HL-60 (cell line): Measurements from ENCODE around the gene STIM2.

ENCODE experiments used
- CTCF ChIP-seq: IDR thresholded peaks from one replicate; pipeline ENCODE4 v1.5.1; 2011; ENCODE audit warnings: low read length, control low read depth, inconsistent platforms; ENCODE audit not compliant: insufficient read depth
- GABPA ChIP-seq: IDR thresholded peaks from 2 replicates; pipeline ENCODE4 v1.6.1; 2012; ENCODE audit warnings: low read depth
- POLR2AphosphoS5 ChIP-seq: IDR thresholded peaks from 2 replicates; pipeline ENCODE4 v1.6.1; 2012; ENCODE audit warnings: low read depth
- REST ChIP-seq: IDR thresholded peaks from 2 replicates; pipeline ENCODE4 v1.6.1; 2012; ENCODE audit warnings: low read depth; ENCODE audit not compliant: insufficient replicate concordance
- SPI1 ChIP-seq: IDR thresholded peaks from 2 replicates; pipeline ENCODE4 v1.6.1; 2012; ENCODE audit warnings: low read depth, mild to moderate bottlenecking, borderline replicate concordance

DNA sequence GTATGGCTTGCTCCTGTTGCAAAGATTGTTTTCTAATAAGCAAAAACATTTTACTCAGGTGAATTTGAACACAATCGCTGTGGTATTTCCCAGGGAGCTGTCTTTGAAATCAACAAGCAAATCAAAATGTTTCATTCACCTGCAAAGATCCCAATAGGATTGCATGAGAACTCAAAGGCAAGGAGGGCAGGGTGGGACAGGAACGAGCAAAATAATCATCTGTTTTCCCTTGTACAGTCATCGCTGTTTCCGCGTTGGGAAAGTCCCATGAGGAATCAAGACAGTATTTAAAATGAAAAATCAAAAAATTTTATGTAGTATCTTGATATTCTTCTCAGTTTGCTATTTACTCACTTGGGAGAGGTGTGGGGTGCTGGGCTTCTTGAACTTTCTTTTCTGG lies 198.8 kb downstream of the STIM2 start:
- no peak for TF ChIP-seq CTCF
- TF ChIP-seq POLR2AphosphoS5 = no peak
- no peak for TF ChIP-seq REST
- no peak for TF ChIP-seq GABPA
- TF ChIP-seq SPI1 = no peak
